Activated CD4-positive, alpha-beta T cell treated with anti-CD3 and anti-CD28 coated beads, Interleukin-2, Interleukin-6, amounts not matched to agents 100 ng/mL and 50 ng/mL, durations not matched to agents 16 hours and 8 hours (primary cell): ENCODE measurements around the gene PGBD1.

Source experiments
- DNase-seq: peaks from one replicate; pipeline ENCODE4 v3.0.0-alpha.2; 2020

The PGBD1 gene, protein sequence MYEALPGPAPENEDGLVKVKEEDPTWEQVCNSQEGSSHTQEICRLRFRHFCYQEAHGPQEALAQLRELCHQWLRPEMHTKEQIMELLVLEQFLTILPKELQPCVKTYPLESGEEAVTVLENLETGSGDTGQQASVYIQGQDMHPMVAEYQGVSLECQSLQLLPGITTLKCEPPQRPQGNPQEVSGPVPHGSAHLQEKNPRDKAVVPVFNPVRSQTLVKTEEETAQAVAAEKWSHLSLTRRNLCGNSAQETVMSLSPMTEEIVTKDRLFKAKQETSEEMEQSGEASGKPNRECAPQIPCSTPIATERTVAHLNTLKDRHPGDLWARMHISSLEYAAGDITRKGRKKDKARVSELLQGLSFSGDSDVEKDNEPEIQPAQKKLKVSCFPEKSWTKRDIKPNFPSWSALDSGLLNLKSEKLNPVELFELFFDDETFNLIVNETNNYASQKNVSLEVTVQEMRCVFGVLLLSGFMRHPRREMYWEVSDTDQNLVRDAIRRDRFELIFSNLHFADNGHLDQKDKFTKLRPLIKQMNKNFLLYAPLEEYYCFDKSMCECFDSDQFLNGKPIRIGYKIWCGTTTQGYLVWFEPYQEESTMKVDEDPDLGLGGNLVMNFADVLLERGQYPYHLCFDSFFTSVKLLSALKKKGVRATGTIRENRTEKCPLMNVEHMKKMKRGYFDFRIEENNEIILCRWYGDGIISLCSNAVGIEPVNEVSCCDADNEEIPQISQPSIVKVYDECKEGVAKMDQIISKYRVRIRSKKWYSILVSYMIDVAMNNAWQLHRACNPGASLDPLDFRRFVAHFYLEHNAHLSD

DNA sequence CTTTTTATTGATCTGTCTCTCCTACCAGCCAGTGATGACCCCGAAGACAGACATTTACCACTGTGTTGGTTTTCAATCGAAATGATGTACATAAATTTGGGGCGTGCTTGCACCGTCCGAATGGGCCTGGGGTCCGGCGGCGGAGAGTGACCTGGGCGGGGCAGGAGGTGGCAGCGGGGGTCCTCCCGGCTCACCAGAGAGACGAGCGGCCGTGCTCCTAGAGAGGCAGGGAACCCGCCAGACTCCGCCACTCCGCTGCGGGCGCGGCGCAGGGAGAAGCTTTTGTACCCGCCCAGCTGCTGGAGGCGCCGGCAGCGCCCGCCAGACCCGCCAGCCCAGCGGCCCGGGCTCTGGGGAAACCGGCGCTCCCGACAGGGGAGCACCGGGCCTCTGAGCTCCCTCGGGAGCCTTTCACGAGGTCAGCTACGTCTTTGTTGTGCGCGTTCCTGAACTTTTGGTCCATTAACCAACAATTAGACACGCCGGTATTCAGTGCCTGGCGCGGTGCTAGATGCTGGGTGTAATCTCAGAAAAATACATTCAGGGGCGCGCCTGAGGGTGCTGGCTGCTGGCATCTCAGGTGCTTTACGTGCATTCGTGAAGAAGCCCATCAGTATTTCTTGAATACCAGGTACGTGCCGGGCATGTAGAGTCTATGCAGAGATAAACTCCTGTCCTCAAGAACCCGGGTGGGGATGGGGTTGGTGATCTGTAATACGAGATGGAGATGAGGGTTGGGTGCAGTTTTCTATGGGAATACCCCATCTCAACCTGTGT, at the start of gene PGBD1:
TSS of gene PGBD1 (plus strand) at position 285 of the 777 bp plus-strand sequence. CDS start 2,242 bp downstream, outside the sequence.
- DNase-seq: peak; percentile 70

- no peak for DNase-seq
Measured at GRCh38 chr6:28232785-28233184, 48.6 kb upstream of the PGBD1 start.

- DNase-seq: no peak
Measured at GRCh38 chr6:28235912-28236452, 45.4 kb upstream of the PGBD1 start.

DNA sequence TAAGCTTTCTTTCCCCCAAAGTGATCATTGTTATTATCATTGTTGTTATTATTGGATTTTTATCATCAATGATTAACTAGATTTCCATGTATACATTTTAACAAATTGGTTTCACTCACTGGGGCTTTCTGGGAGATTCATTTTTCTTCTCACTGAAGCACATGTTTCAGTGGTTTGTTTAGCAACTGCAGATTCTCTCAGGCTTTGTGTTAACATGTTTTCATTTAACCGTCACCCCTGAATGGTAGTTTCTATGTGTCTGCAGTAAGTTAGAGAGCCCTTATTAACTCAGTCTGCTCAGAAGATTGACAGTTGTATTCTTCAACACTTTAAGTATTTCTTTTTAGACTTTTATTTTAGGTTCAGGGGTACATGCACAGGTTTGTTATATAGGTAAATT, 41.7 kb upstream of the PGBD1 start:
- no peak for DNase-seq

DNA sequence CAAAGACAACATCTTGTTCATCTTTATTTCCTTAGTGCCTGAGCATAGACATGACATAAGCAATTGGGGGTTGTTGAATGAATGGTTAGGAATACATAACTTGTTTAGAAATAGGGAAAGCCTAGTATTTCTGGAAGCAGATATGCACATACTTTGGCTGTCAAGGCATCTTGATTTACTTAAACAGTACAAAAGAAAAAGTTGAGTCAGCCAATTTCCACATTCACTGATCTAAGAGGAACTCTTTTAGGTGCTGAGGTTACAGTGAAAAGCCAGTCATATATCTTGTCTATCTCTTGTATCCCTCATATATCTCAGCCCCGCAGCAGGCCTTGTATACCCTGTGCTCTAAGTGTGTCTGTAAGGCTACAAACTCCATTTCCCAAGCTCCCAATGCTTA, 40.9 kb upstream of the PGBD1 start:
- no peak for DNase-seq

DNA sequence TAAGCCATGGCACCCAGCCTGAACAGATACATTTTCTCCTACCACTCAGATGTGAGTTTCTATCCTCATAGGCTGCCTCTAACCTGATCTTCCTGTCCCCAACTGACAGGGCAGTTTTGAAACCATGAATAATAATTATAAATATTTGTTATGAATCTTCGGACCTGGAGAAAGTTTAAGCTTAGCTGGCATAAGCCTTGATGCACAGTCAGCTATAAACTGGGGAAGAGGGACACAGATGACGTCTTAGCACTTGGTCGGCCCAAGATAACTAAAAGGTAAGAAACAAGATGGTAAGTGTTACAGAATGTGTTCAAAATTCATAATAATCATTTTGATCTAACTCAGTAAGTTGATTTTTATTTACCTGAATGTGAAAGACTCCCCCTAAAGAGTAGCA, 37.4 kb upstream of the PGBD1 start:
- no peak for DNase-seq

DNA sequence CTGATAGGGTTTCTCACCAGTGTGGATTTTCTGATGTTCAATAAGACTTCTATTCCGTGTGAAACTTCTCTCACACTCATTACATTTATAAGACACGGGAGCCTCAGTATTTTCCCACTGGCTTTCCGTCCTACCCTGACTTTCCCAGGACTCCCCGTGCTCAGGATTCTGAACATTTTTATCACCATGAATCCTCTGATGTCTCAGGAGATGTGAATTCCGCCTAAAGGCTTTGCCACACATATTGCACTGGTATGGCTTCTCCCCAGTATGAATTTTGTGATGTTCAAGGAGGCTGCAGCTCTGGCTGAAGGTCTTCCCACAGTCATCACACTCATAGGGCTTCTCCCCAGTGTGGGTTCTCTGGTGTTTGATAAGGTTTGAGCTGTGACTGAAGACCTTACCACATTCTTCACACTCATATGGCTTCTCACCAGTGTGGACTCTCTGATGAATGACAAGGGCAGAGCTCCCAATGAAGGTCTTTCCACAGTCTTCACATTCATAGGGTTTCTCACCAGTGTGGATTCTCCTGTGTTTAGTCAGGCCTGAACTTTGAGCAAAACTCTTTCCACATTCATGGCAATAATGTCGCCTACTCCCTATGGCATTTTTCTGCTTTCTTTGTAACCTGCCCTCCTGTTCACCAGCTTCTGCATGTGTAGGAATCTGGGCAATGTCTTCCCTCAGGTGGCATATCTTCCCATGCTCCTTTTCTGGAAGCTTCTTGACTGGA, 36.0 kb upstream of the PGBD1 start:
- DNase-seq: no peak

- DNase-seq: no peak
Measured at GRCh38 chr6:28248916-28249315, 32.5 kb upstream of the PGBD1 start.

DNA sequence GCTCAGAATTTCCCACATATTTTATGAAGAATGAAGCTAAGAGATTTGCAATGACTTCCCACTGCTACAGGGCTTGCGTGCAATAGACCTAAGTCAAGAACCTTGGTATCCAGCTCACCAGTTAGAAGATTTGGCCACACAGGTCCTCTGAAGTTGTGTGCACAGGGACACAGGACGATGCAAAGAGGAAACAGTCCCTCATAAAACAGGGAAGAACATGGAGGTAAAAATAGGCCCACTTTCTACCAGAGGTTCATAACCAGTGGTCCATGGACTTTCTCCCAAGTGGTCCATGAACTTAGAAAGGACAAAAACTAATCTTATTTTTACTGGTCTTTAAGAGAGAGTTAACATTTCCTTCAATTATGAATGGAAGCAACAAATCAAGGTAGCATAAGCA, 30.6 kb upstream of the PGBD1 start:
- no peak for DNase-seq

DNA sequence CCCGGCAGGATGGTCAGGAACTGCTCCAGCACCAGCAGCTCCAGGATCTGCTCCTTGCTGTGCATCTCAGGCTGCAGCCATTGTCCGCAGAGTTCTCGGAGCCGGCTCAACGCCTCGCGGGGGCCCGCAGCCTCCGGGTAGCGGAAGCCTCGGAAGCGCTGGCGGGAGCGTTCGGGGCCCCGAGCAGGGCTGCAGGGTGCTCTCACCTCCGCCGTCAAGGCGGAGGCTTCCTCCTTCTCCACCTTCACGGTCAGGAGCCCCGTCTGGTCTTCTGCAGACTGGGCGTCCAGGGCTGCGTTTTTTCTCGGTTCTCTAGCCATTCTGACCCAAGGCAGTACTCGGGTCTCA, 29.7 kb upstream of the PGBD1 start:
- peak; percentile 58 for DNase-seq

GRCh38 chr6:28252009-28252975, 29.1 kb upstream of the PGBD1 start, which contains the start of gene ZKSCAN4:
TSS of gene ZKSCAN4 (minus strand) at chr6:28252269. CDS start at chr6:28251980, 289 bp downstream.
- DNase-seq: peak; percentile 85

DNA sequence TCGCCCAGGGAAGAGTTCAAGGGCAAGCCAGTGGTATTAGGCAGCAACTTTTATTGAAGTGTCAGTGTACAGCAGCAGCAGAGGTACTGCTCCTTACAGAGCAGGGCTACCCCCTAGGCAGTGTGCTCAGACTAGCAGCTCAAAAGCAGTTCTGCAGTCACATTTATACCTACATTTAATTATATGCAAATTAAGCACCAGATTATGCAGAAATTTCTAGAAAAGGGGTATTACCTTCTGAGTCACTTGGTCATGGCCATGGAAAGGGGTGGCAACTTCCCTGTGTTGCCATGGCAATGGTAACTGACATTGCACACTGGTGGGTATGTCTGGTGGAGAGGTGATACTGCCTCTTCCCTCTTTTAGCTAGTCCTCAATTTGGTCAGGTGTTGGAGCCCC, 27.3 kb upstream of the PGBD1 start:
- peak; percentile 5 for DNase-seq

GRCh38 chr6:28257042-28257441, 24.3 kb upstream of the PGBD1 start:
- no peak for DNase-seq

- DNase-seq: peak; percentile 38
Measured at GRCh38 chr6:28258877-28259777, 22.2 kb upstream of the PGBD1 start, which contains the start of gene NKAPL. TSS of gene NKAPL (plus strand) at chr6:28259297. CDS start at chr6:28259372, 75 bp downstream.

DNA sequence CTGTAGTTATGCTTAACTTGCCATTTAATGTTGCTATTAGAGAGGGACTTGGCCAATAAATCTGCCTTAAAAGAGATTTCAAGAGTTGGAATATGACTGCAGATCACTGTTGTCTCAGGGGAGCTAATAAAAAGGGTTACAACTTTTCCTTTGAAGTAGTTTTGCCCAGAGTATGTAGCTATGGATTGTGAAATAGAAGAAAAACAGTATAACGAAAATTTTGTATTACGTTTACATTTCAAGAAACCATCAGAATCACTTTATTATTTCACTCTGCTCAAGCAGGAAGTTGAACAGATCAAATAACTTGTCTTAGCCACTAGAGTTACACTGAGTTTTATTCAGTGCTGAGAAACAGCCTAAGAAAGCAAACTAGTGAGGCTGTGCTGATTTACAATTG, 17.4 kb upstream of the PGBD1 start:
- DNase-seq: no peak

- no peak for DNase-seq
Measured at GRCh38 chr6:28264834-28265401, 16.5 kb upstream of the PGBD1 start.

GRCh38 chr6:28266563-28266961, 14.8 kb upstream of the PGBD1 start:
- no peak for DNase-seq

- peak; percentile 87 for DNase-seq
Measured at GRCh38 chr6:28266962-28267694, 14.2 kb upstream of the PGBD1 start, which contains the start of gene ZSCAN26. TSS of gene ZSCAN26 (plus strand) at chr6:28267143. CDS start at chr6:28271920, 4,777 bp downstream.

DNA sequence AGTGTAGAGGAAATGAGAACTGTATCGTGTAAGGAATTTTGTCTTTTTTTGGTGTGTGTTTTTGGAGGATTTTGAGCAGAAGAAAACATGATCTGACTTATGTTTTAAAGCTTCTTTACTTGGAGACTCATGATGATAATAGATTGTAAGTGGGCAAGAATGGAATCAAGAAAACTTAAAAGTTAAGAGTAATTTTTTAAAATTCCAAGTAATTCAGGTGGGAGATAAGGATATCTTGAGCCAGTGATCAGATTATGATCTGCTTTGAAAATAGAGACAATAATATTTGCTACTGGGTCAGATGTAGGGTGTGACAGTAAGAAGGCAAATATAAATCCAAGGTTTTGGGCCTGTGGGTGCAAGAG, 13.7 kb upstream of the PGBD1 start:
- DNase-seq: no peak
